Right kidney (tissue), 1 donor: ENCODE measurements around the gene MTHFD1L.
"Not testable (repeated sequence)": the region's sequence is repeated elsewhere in the genome, so short reads cannot be mapped to it uniquely, and the experiment has no call there.

ENCODE experiments used
- DNase-seq: peaks from one replicate; pipeline ENCODE4 v3.0.0-alpha.2; 2016

Gene MTHFD1L

GRCh38 chr6:151127133-151127798, 261.8 kb downstream of the MTHFD1L start:
- DNase-seq, result not testable (repeated sequence)

GRCh38 chr6:151128763-151129370, 263.4 kb downstream of the MTHFD1L start:
- no peak for DNase-seq

- no peak for DNase-seq
Observed at GRCh38 chr6:151130329-151130728, 264.8 kb downstream of the MTHFD1L start.

GRCh38 chr6:151131324-151132007, 266.0 kb downstream of the MTHFD1L start:
- no peak for DNase-seq

- peak; percentile 60 for DNase-seq
Observed at GRCh38 chr6:151136141-151136755, 270.7 kb downstream of the MTHFD1L start.

GRCh38 chr6:151137542-151137941, 272.0 kb downstream of the MTHFD1L start:
- no peak for DNase-seq

- DNase-seq, result no peak
Observed at GRCh38 chr6:151139524-151139923, 274.0 kb downstream of the MTHFD1L start.

- no peak for DNase-seq
Observed at GRCh38 chr6:151140767-151141166, 275.3 kb downstream of the MTHFD1L start.

GRCh38 chr6:151141685-151142084, 276.2 kb downstream of the MTHFD1L start:
- DNase-seq, result no peak

- no peak for DNase-seq
Observed at GRCh38 chr6:151142676-151143075, 277.2 kb downstream of the MTHFD1L start.

- no peak for DNase-seq
Observed at GRCh38 chr6:151143337-151143736, 277.8 kb downstream of the MTHFD1L start.

GRCh38 chr6:151143806-151144205, 278.3 kb downstream of the MTHFD1L start:
- no peak for DNase-seq

- DNase-seq, result no peak
Observed at GRCh38 chr6:151147118-151147832, 281.8 kb downstream of the MTHFD1L start.

- DNase-seq, result no peak
Observed at GRCh38 chr6:151148111-151148510, 282.6 kb downstream of the MTHFD1L start.

- peak; percentile 34 for DNase-seq
Observed at GRCh38 chr6:151149793-151150192, 284.3 kb downstream of the MTHFD1L start.
